ENCODE results near the gene COX4I1.
"Not testable (repeated sequence)": the region's sequence is repeated elsewhere in the genome, so short reads cannot be mapped to it uniquely, and the experiment has no call there.

COX4I1 gene

DNA sequence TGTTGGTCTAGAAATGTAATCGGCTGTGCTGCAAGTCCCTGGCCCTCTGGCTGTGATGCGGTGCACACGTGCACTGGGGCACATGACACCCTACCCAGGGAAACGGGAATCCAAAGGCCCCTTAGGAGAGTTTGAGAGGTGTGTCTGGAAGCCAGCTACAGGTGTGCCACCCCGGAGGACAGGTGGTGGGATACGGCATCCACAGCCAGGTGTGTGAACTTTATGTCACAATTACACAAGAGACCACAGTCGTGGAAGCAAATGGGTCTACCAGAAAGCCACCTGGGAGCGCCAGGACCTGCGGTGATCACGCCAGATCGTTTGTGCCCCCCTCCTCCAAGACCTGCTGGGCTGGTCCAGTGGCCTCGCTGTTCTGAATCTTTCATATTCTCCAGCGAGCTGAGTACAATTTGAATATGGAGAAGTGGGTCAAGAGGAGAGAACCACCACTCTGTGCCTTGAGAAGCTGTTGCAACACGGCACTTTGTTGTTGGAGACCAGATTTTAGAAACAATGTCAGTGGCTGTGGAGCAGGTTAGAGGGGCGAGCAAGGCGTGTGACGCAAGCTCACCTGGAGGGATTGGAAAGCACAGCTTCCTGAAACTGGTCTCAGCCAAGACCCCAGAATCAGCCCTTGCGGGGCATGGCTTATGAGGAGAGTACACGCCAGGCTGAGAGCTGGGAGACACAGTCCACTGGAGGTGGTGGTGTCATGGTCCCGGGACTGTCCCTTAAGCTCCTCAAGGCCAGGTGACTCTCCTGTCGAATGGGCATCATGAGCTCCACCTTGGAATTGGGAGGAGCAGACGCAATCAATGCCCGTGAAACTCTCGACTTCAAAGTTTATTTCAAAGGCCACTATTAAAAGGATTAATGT is 37.4 kb downstream of the COX4I1 start:
- Mint-ChIP-seq H3K36me3 (ENCODE audit: low read depth) (peaks cover 5% of the 10 kb centered on the region), H3K27ac (no peak overlapping the region), H3K4me3 (no peak overlapping the region), H3K27me3 (ENCODE audit: low read depth, poor library complexity) (peaks cover 55% of the 10 kb centered on the region), H3K9me3 (peaks cover 16% of the 10 kb centered on the region), H3K4me1 (no peaks in the 10 kb centered on the region)
- DNase-seq: no peak
- TF ChIP-seq CTCF (IDR thresholded peaks at IDR 0.05): no peak

- H3K36me3 Mint-ChIP-seq (ENCODE audit: low read depth); H3K27ac Mint-ChIP-seq; H3K4me3 Mint-ChIP-seq; DNase-seq; H3K4me1 Mint-ChIP-seq: not testable (repeated sequence)
- Mint-ChIP-seq H3K27me3 (ENCODE audit: low read depth, poor library complexity) (peaks cover 49% of the 10 kb centered on the region), H3K9me3 (peaks cover 12% of the 10 kb centered on the region)
Measured at GRCh38 chr16:85837654-85838053, 38.2 kb downstream of the COX4I1 start.

- Mint-ChIP-seq H3K27me3 (ENCODE audit: low read depth, poor library complexity) (peaks cover 45% of the 10 kb centered on the region), H3K27ac (no peak overlapping the region), H3K4me1 (no peaks in the 10 kb centered on the region), H3K9me3 (peaks cover 4% of the 10 kb centered on the region), H3K4me3 (no peak overlapping the region), H3K36me3 (ENCODE audit: low read depth) (no peaks in the 10 kb centered on the region)
- DNase-seq: no peak
- TF ChIP-seq CTCF (IDR thresholded peaks at IDR 0.05): no peak
Measured at GRCh38 chr16:85838381-85838780, 38.9 kb downstream of the COX4I1 start.

DNA sequence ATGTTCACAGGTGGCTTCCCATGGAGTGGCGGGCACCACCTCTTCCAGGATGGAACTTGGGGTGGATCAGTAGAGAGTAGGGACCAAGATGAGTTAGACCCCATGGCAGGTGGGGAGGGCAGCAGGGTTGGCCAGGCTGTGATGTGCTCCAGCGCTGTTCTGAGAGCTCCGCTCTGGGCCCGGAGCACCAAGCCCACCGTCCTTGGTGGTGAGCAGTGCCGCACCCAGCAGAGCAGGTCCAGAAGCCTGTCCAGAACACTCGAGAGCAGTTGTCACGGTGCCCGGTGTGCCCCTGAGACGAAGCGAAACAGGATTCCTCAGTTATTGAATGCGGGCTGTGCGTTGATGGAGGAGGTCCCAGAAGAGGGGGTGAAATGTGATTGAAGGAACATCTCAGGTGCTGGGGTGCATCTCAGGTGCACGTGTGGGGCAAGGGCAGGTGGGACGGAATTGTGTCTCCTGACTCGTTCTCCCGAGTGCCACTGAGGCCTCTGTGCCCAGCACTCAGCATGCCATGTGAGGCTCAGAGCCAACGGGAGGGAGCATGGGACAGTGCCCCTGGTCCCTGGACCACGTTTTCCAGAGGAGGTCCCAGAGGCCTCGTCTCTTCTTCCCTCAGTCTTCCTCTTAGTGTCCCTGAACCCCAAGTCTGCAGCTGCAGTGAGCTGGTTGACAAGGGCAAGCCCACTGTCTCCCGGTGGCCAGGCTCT is 39.5 kb downstream of the COX4I1 start:
- H3K27ac Mint-ChIP-seq: no peak overlapping the region
- no peaks in the 10 kb centered on the region for H3K36me3 Mint-ChIP-seq (ENCODE audit: low read depth)
- TF ChIP-seq CTCF (IDR thresholded peaks at IDR 0.05): no peak
- H3K9me3 Mint-ChIP-seq: no peaks in the 10 kb centered on the region
- no peak overlapping the region for H3K4me3 Mint-ChIP-seq
- H3K4me1 Mint-ChIP-seq: no peaks in the 10 kb centered on the region
- DNase-seq: no peak
- peaks cover 51% of the 10 kb centered on the region for H3K27me3 Mint-ChIP-seq (ENCODE audit: low read depth, poor library complexity)

- no peak for DNase-seq
Measured at GRCh38 chr16:85839681-85840240, 40.3 kb downstream of the COX4I1 start.

More at GRCh38 chr16:85839681-85840240, 40.3 kb downstream of the COX4I1 start:
- peaks cover 51% of the 10 kb centered on the region for H3K27me3 Mint-ChIP-seq (ENCODE audit: low read depth, poor library complexity)
- H3K9me3 Mint-ChIP-seq: no peaks in the 10 kb centered on the region
- no peak overlapping the region for H3K27ac Mint-ChIP-seq
- no peak for TF ChIP-seq CTCF (IDR thresholded peaks at IDR 0.05)
- no peak overlapping the region for H3K4me3 Mint-ChIP-seq
- no peaks in the 10 kb centered on the region for H3K36me3 Mint-ChIP-seq (ENCODE audit: low read depth)
- peaks cover 2% of the 10 kb centered on the region for H3K4me1 Mint-ChIP-seq

Data from nephron progenitor cell (in vitro differentiated cells).